Measurements from ENCODE around the gene TNFRSF17. TPM values are rescaled to one million over a fixed set of nuclear protein-coding genes. Genes with fewer than 3 reads are reported as not detected.
"Not testable (repeated sequence)": the region's sequence is repeated elsewhere in the genome, so short reads cannot be mapped to it uniquely, and the experiment has no call there.

The TNFRSF17 gene
- total RNA-seq (2014; rRNA removed; shearing (Covaris generic)), result not detected in 2 replicates

DNA sequence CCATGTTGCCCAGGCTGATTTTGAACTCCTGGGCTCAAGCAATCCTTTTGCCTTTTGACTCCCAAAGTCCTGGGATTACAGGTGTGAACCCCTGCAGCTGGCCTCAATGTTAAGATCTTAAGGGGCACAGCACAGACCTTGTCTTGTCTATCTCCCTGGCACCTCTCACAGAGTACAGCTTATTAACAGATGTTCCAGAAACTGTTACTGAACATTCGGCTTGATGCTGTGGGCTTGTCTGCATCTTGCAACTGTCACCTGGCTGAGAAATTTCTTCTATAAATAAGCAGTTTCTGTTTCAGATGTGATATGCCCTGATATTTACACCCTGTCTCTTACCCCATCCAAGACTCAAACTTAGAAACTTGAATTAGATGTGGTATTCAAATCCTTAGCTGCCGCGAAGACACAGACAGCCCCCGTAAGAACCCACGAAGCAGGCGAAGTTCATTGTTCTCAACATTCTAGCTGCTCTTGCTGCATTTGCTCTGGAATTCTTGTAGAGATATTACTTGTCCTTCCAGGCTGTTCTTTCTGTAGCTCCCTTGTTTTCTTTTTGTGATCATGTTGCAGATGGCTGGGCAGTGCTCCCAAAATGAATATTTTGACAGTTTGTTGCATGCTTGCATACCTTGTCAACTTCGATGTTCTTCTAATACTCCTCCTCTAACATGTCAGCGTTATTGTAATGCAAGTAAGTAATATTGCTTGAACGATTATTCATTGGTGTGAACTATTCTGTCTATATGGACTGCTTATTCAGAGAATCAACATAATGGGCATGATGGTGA, at the start of gene TNFRSF17:
Gene TNFRSF17 (plus strand): TSS at position 450 of the 791 bp plus-strand sequence. CDS start 115 bp downstream, at position 565.
- H3K4me3 ChIP-seq, result no peak within 1 kb of the TSS
- no peak for DNase-seq
- no peaks in the 10 kb centered on the region for H3K4me1 ChIP-seq
- H3K27me3 ChIP-seq, result 0 out of 2 replicates have a peak, but pooled peaks cover 3% of the 10 kb centered on the region
- no peaks in the 10 kb centered on the region for H3K9me3 ChIP-seq (replicated peaks)
- no peaks in the 10 kb centered on the region for H3K36me3 ChIP-seq
- no peak within 1 kb of the TSS for H3K27ac ChIP-seq

DNA sequence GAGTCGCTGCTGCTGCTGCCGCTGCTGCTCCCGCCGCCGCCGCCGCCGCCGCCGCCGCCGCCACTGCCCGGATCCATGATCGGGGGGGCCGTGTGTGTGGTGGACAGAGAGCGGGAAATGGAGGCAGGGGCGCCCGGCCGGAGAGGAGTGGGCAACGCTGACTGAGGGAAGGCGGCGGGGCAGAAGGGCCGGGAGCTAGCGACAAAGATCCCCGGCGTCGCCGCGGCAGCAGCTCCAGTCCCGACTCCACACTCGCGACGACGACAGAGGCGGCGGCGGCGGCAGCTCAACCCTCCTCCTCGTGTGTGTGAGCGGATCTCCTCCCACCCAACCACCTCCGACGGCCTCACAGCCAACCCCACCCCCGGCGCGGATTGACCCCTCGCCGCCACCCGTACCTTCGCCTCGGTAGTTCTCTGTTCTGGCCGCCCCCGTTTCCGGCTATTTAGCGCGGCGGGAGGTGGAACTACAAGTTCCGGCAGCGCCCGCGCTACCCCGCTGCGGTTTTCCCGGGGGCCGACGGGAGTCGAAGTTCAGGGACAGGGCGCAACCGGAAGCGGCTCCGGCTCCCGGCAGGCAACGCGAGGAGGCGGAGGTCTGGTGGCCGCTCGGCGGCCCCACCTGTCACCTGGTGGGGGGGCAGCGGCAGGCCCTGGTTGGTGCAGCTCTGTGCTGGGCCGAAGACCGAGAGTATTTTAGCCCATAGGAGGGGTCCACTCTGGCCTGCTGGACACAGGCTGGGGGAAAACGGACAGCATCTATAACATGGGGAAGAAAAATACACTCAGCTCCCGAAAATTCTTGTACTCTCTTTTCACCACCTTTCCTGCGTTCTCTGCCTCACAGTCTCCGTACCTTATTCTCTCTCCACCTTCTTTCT, 49.1 kb upstream of the TNFRSF17 start, which contains the start of gene GSPT1:
Gene GSPT1 (minus strand): TSS at position 313 of the 880 bp plus-strand sequence. CDS start 236 bp downstream, at position 77.
- Histone ChIP-seq H3K4me3 (peak within 1 kb of the TSS; percentile 78), H3K9me3 (replicated peaks) (no peaks in the 10 kb centered on the region), H3K36me3 (peaks cover 5% of the 10 kb centered on the region; the same call in 1 of the 2 replicates), H3K4me1 (peaks cover 4% of the 10 kb centered on the region; the same call in 1 of the 2 replicates), H3K27ac (peak within 1 kb of the TSS; percentile 59), H3K27me3 (0 out of 2 replicates have a peak, but pooled peaks cover 4% of the 10 kb centered on the region)
- peak; percentile 97 to 98 for DNase-seq

DNA sequence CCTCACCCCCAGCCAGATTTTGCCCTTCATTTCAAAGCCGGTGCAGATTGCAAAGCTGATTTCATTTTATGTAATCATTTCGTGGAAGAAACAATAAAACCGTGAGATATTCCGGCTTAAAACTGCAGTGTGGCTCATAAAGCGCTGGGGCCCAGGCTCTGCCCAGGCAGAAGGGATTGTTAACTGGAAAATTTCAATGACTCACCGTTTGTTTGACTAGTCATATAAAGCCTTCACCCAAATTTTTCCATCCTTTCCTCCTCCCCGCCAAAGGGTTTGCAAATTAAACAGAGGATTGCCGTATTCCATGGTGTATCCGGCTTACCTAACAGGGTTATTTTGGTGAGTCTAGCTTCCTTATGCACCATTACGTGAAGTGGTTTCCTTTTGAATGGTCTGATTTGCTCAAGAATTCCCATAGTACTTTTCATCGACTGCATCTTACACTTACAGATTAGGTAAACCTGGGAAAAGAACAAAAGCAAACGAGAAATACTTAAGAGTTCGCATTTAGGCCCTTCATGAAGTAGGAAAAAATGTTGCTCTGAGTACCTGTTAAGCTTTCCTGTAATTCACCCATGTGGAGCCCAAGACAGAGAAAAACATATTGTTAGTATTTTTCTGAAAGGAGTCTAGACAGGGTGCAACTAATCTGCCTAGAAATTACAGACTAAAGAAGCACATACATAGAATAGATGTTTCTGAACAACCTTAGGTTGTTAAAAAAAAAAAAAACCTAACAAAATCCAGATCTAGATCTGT, 48.3 kb upstream of the TNFRSF17 start:
- Histone ChIP-seq H3K4me1 (peaks cover 4% of the 10 kb centered on the region; the same call in 1 of the 2 replicates), H3K27me3 (0 out of 2 replicates have a peak, but pooled peaks cover 4% of the 10 kb centered on the region), H3K27ac (peak overlapping the region; percentile 32), H3K4me3 (peak overlapping the region; percentile 78), H3K9me3 (replicated peaks) (no peaks in the 10 kb centered on the region), H3K36me3 (peaks cover 5% of the 10 kb centered on the region; the same call in 1 of the 2 replicates)
- no peak for DNase-seq

DNA sequence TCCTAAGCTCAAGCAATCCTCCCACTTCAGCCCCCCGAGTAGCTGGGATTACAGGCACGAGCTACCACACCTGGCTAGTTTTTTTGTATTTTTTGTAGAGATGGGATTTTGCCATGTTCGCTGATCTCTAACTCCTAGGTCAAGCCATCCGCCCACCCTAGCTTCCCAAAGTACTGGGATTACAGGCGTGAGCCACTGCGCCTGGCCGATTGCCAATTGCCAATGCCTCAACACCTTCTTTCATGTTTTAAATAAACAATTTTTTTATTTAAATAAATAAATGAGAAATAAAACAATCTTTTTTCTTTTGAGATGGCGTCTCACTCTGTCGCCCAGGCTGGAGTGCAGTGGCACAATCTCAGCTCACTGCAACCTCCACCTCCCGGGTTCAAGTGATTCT, 41.0 kb upstream of the TNFRSF17 start:
- not testable (repeated sequence) for H3K9me3 ChIP-seq (replicated peaks); H3K27me3 ChIP-seq; DNase-seq; H3K4me3 ChIP-seq; H3K36me3 ChIP-seq; H3K27ac ChIP-seq; H3K4me1 ChIP-seq

DNA sequence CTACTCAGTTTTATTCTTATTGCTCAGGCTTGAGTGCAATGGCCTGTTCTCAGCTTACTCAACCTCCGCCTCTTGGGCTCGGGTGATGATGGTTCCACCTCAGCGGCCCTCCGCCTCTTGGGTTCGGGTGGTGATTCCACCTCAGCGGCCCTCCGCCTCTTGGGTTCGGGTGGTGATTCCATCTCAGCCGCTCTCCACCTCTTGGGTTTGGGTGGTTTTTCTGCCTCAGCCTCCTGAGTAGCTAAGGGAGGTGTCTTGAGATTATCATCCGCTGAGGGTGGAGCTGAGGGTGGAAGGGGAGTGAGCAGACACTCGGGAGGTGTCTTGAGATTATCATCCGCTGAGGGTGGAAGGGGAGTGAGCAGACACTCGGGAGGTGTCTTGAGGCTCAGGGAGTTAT, 37.7 kb upstream of the TNFRSF17 start:
- H3K9me3 ChIP-seq (replicated peaks); H3K27ac ChIP-seq; H3K36me3 ChIP-seq; DNase-seq; H3K4me1 ChIP-seq; H3K27me3 ChIP-seq; H3K4me3 ChIP-seq: not testable (repeated sequence)

DNA sequence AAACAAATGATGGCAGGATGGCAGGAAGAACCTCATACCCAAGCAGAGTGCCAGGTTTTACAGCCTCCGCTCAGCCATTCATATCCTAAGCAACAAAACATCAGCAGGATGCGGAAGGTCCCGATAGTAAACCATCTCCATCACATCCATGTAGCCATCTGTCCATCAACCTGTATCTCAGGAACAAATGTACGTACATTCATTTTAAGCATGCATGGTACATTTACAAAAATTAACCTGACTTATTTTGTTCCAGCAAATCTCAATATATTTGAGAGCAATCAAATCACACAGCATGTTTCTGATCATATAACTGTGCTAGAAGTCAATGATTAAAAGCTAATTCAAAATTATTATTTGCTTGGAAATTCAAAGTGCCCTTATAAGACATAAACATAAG, 23.1 kb upstream of the TNFRSF17 start, which contains the start of gene NPIPB2:
Gene NPIPB2 (minus strand): TSS at position 101 of the 400 bp plus-strand sequence. CDS start 0 bp downstream, at position 101.
- H3K9me3 ChIP-seq (replicated peaks); H3K36me3 ChIP-seq; H3K27ac ChIP-seq; H3K27me3 ChIP-seq; H3K4me1 ChIP-seq; H3K4me3 ChIP-seq; DNase-seq: not testable (repeated sequence)

DNA sequence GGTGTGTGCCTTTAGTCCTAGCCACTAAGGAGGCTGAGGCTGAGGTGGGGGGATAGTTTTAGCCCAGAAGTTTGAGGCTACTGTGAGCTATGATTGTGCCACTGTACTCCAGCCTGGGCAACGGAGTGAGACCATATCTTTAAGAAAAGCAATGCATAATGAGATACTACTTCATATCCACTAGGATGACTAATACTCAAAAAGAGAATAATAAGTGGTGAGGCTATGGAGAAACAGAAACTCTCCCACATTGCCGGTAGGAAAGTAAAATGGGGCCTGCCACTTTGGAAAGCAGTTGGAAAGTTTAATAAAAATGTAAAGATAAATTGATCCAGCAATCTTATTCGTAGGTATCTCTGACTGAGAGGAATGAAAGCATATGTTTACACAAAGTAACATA, 18.6 kb upstream of the TNFRSF17 start:
- no peak overlapping the region for H3K4me3 ChIP-seq
- H3K9me3 ChIP-seq (replicated peaks), result no peaks in the 10 kb centered on the region
- H3K27ac ChIP-seq, result no peak overlapping the region
- H3K36me3 ChIP-seq, result no peaks in the 10 kb centered on the region
- no peaks in the 10 kb centered on the region for H3K4me1 ChIP-seq
- H3K27me3 ChIP-seq, result no peaks in the 10 kb centered on the region
- DNase-seq, result no peak

DNA sequence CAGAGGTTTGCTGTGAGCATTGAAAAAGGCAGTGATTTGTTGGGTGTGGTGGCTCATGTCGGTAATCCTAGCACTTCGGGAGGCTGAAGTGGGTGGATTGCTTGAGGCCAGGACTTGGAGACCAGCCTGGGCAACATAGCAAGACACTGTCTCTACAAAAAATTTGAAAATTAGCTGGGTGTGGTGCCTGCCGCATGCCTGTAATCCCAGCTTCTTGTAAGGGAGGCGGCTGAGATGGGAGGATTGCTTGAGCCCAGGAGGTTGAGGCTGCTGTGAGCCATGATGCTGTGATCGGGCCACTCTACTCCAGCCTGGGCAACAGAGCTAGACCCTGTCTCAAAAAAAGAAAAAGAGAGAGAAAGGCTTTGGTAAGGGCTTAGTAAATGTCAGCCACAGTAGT, 16.2 kb upstream of the TNFRSF17 start:
- no peak overlapping the region for H3K4me3 ChIP-seq
- no peak for DNase-seq

DNA sequence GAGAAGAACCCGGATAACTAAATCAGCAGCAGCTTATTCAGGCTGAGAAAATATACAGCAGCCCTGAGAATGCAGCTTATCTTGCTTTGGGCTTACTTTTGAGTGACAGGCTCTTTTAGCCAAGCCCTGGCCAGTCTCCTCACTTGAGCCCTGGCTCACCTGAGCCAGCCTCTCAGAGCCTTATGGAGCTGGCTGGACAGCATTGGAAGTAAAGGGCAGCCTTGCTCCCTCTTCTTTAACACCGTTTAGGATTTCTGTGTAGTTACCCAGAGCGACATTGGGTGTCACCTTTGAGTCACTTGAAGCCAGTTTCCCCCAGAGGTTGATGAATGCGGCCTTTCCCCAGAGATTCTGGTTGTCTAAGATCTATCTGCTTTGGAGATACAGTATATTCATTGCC, 15.5 kb upstream of the TNFRSF17 start:
- H3K27ac ChIP-seq, result no peak overlapping the region
- H3K4me3 ChIP-seq, result no peak overlapping the region
- H3K9me3 ChIP-seq (replicated peaks), result no peaks in the 10 kb centered on the region
- no peaks in the 10 kb centered on the region for H3K4me1 ChIP-seq
- no peaks in the 10 kb centered on the region for H3K27me3 ChIP-seq
- peak in 1 of 2 experiments; percentile 54 for DNase-seq
- no peaks in the 10 kb centered on the region for H3K36me3 ChIP-seq

More for the DNA sequence above, 16.2 kb upstream of the TNFRSF17 start:
- Histone ChIP-seq H3K36me3 (no peaks in the 10 kb centered on the region), H3K27ac (no peak overlapping the region), H3K27me3 (no peaks in the 10 kb centered on the region), H3K4me1 (no peaks in the 10 kb centered on the region), H3K9me3 (replicated peaks) (no peaks in the 10 kb centered on the region)

DNA sequence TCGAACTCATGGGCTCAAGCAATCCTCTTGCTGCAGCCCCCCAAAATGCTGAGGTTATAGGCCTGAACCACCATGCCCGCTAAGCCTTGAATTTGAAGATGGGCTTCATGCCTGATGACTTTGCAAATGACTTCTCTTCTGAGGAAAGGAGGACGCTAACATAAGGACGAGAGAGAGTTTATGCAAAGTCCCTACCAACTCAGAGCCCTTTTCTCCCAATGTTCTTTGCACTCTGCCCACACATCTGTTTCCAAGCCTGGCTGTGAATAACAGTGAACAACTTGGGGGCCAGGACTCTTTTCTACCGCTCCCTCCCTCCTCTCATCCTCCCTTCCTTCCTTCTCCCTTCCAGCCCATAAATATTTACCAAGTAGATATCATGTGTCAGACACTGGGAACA, 14.6 kb upstream of the TNFRSF17 start:
- no peaks in the 10 kb centered on the region for H3K36me3 ChIP-seq
- DNase-seq, result no peak
- no peaks in the 10 kb centered on the region for H3K9me3 ChIP-seq (replicated peaks)
- H3K4me3 ChIP-seq, result no peak overlapping the region
- H3K27ac ChIP-seq, result no peak overlapping the region
- H3K4me1 ChIP-seq, result no peaks in the 10 kb centered on the region
- H3K27me3 ChIP-seq, result no peaks in the 10 kb centered on the region

DNA sequence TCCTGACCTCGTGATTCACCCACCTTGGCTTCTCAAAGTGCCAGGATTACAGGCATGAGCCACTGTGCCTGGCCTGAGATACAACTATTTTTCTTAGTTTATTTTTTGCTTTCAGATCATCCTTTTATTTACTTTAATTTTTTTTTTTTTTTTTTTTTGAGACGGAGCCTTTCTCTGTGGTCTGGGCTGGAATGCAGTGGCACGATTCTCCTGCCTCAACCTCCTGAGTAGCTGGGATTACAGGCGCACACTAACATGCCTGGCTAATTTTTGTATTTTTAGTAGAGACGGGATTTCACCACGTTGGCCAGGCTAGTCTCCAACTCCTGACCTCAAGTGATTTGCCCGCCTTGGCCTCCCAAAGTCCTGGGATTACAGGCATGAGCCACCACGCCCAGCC, 11.4 kb upstream of the TNFRSF17 start:
- H3K4me3 ChIP-seq; H3K27ac ChIP-seq; H3K36me3 ChIP-seq; DNase-seq; H3K9me3 ChIP-seq (replicated peaks); H3K27me3 ChIP-seq; H3K4me1 ChIP-seq: not testable (repeated sequence)

DNA sequence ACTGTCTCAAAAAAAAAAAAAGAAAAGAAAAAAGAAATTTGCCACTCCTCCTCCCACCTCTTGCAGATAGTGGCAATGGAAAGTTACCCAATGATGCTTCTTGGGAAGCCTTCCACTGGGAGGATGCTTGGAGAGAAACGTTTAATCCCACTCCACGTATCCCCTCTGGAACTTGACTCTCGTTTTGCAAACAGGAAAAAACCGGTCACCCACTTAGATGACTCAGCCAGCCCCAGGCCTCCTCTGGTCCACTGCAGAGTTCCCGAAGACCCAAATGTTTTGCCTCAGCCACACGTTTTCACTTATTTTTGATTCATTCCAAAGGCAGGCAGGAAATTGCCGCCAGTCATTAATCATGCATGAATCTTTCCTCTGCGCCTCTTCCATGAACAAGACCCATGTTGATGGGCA, 9.3 kb upstream of the TNFRSF17 start:
- DNase-seq, result no peak
- H3K4me3 ChIP-seq, result no peak overlapping the region

DNA sequence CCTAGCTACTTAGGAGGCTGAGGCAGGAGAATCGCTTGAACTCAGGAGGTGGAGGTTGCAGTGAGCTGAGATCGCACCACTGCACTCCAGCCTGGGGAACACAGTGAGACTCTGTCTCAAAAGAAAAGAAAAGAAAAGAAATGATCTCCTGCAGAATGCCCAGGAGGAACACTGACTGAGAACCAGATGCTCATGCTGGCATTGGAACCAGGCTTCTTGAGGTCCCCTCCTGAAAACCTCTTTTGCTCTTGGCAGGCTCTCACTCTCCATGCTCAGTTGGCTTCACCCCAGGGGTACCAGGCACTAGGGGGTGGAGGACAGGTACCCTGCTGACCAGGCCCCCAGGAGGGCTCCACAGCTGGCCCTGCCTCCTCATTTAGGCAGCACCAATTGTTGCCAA, 8.5 kb upstream of the TNFRSF17 start:
- Histone ChIP-seq H3K36me3 (no peaks in the 10 kb centered on the region), H3K4me3 (no peak overlapping the region), H3K9me3 (replicated peaks) (no peaks in the 10 kb centered on the region), H3K27me3 (no peaks in the 10 kb centered on the region), H3K4me1 (no peaks in the 10 kb centered on the region), H3K27ac (no peak overlapping the region)
- DNase-seq, result no peak

More for the DNA sequence above, 9.3 kb upstream of the TNFRSF17 start:
- H3K27ac ChIP-seq, result no peak overlapping the region
- no peaks in the 10 kb centered on the region for H3K27me3 ChIP-seq
- H3K4me1 ChIP-seq, result no peaks in the 10 kb centered on the region
- no peaks in the 10 kb centered on the region for H3K9me3 ChIP-seq (replicated peaks)
- H3K36me3 ChIP-seq, result no peaks in the 10 kb centered on the region
